Measurements from ENCODE around the gene PRTG. TPM values are rescaled to one million over a fixed set of nuclear protein-coding genes. Genes with fewer than 3 reads are reported as not detected.

Gene PRTG
- polyA plus RNA-seq, 1 donor: 1.7 TPM

- Histone ChIP-seq H3K27ac (ENCODE audit: low read length) (no peak overlapping the region), H3K4me3 (ENCODE audit: low read length) (no peak overlapping the region), H3K4me1 (ENCODE audit: control insufficient read depth, insufficient read depth, low read length) (no peaks in the 10 kb centered on the region), H3K27me3 (ENCODE audit: control insufficient read depth, insufficient read depth, low read length) (no peaks in the 10 kb centered on the region), H3K9me3 (ENCODE audit: control insufficient read depth, low read depth, low read length) (no peaks in the 10 kb centered on the region), H3K36me3 (ENCODE audit: control insufficient read depth, insufficient read depth, low read length) (peaks cover 2% of the 10 kb centered on the region)
- WGBS (ENCODE audit: insufficient coverage, low lambda C conversion rate): no CpG with 5 or more reads among the region's 10 CpGs
- DNase-seq: no peak
These were observed 69.7 kb downstream of the PRTG start for GRCh38 chr15:55673287-55673686.

GRCh38 chr15:55669270-55669669 is 73.7 kb downstream of the PRTG start:
- Histone ChIP-seq H3K27ac (ENCODE audit: low read length) (no peak overlapping the region), H3K36me3 (ENCODE audit: control insufficient read depth, insufficient read depth, low read length) (no peaks in the 10 kb centered on the region), H3K9me3 (ENCODE audit: control insufficient read depth, low read depth, low read length) (no peaks in the 10 kb centered on the region), H3K4me1 (ENCODE audit: control insufficient read depth, insufficient read depth, low read length) (no peaks in the 10 kb centered on the region), H3K4me3 (ENCODE audit: low read length) (no peak overlapping the region), H3K27me3 (ENCODE audit: control insufficient read depth, insufficient read depth, low read length) (no peaks in the 10 kb centered on the region)
- no CpG with 5 or more reads among the region's 3 CpGs for WGBS (ENCODE audit: insufficient coverage, low lambda C conversion rate)
- no peak for DNase-seq

DNA sequence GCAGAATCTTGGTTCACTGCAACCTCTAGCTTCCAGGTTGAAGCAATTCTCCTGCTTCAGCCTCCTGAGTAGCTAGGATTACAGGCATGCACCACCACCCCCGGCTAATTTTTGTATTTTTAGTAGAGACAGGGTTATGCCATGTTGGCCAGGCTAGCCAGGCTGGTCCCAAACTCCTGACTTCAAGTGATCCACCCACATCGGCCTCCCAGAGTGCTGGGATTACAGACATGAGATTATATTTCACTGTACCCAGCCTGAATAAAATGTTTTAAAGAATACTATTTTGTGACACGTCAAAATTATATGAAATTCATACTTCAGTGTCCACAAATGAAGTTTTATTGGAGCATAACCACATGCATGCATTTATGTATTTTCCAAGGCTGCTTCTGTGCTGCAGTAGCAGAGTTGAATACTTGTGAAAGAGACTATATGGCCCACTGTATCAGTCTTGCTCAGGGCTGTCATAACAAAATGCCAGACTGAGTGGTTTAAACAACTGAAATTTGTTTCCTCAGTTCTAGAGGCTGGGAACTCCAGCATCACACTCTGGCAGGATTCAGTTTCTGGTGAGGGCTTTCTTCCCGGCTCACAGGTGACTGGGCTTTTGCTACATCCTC is 77.2 kb downstream of the PRTG start:
- H3K4me3 ChIP-seq (ENCODE audit: low read length): no peak overlapping the region
- H3K27ac ChIP-seq (ENCODE audit: low read length): no peak overlapping the region
- H3K36me3 ChIP-seq (ENCODE audit: control insufficient read depth, insufficient read depth, low read length): no peaks in the 10 kb centered on the region
- peaks cover 5% of the 10 kb centered on the region for H3K4me1 ChIP-seq (ENCODE audit: control insufficient read depth, insufficient read depth, low read length)
- no CpG with 5 or more reads among the region's 4 CpGs for WGBS (ENCODE audit: insufficient coverage, low lambda C conversion rate)
- no peaks in the 10 kb centered on the region for H3K27me3 ChIP-seq (ENCODE audit: control insufficient read depth, insufficient read depth, low read length)
- no peaks in the 10 kb centered on the region for H3K9me3 ChIP-seq (ENCODE audit: control insufficient read depth, low read depth, low read length)
- no peak for DNase-seq

DNA sequence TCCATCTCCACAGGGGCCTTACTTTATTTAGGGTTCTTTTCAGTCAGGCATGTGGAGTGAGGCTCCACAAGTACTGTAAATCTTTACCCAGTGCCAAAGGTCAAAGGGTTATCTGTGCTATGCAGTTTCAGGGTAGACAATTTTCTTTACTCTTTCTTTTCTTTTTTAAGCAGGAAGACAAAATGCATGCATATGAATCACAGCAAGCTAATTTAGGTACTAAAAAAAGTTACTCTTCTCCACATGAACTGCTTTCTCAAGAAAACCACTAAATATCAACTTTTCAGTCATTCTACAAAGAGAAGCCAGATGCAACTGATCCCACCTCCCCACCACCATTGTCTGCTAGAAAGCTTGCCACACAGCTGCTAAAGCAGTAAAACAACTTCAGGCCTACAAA is 81.5 kb downstream of the PRTG start:
- H3K27ac ChIP-seq (ENCODE audit: low read length): peak overlapping the region; percentile 39
- peaks cover 5% of the 10 kb centered on the region for H3K4me1 ChIP-seq (ENCODE audit: control insufficient read depth, insufficient read depth, low read length)
- DNase-seq: peak; percentile 23 to 56
- no peaks in the 10 kb centered on the region for H3K9me3 ChIP-seq (ENCODE audit: control insufficient read depth, low read depth, low read length)
- no peak overlapping the region for H3K4me3 ChIP-seq (ENCODE audit: low read length)
- no peaks in the 10 kb centered on the region for H3K27me3 ChIP-seq (ENCODE audit: control insufficient read depth, insufficient read depth, low read length)
- H3K36me3 ChIP-seq (ENCODE audit: control insufficient read depth, insufficient read depth, low read length): no peaks in the 10 kb centered on the region

DNA sequence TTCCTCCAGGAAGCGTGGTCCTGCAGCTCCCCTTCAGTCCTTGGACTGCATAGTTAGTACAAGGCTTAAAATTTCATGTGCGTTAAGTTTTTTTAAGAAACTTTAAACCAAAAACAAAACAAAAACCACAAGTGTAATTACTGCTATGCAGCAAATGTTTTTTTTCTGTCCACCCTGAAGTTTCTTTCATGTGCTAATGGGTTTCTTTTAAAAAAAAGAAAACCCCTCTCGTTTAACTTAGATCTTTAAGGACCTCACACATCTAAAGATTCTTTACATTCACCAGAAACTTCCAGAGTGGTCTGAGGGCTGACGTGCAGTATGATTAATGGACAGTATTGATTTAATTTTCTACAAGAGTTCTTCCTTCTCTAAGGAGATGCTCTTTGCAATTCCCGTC is 82.8 kb downstream of the PRTG start:
- WGBS (ENCODE audit: insufficient coverage, low lambda C conversion rate): 82% methylated on average over 3 of the region's 5 CpGs

GRCh38 chr15:55659481-55659880 is 83.5 kb downstream of the PRTG start:
- no peaks in the 10 kb centered on the region for H3K27me3 ChIP-seq (ENCODE audit: control insufficient read depth, insufficient read depth, low read length)
- DNase-seq: no peak
- 100% methylated on average over 1 of the region's 11 CpGs for WGBS (ENCODE audit: insufficient coverage, low lambda C conversion rate)

More for the DNA sequence above, 82.8 kb downstream of the PRTG start:
- Histone ChIP-seq H3K27ac (ENCODE audit: low read length) (no peak overlapping the region), H3K27me3 (ENCODE audit: control insufficient read depth, insufficient read depth, low read length) (no peaks in the 10 kb centered on the region), H3K4me1 (ENCODE audit: control insufficient read depth, insufficient read depth, low read length) (peaks cover 5% of the 10 kb centered on the region), H3K36me3 (ENCODE audit: control insufficient read depth, insufficient read depth, low read length) (no peaks in the 10 kb centered on the region), H3K9me3 (ENCODE audit: control insufficient read depth, low read depth, low read length) (no peaks in the 10 kb centered on the region), H3K4me3 (ENCODE audit: low read length) (no peak overlapping the region)
- DNase-seq: no peak

DNA sequence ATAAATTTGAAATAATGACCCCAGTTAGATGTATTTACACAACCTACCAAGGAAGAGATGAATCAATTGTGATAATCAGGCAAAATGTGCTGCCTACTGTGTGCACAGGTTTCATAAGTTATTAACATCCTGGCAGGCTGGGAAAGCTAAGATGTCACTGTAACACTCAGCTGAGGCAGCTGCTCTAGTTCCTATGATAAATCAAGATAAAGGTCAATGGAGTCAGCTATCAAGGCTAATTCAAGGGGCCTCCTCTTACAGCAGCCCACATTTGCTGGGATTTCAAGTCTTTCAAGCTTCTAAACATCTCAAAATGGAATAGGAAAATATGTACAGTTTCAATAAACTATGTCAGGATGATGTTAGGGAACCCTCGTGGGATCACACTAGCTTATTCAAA is 84.1 kb downstream of the PRTG start:
- Histone ChIP-seq H3K27me3 (ENCODE audit: control insufficient read depth, insufficient read depth, low read length) (no peaks in the 10 kb centered on the region), H3K27ac (ENCODE audit: low read length) (no peak overlapping the region), H3K4me1 (ENCODE audit: control insufficient read depth, insufficient read depth, low read length) (peaks cover 5% of the 10 kb centered on the region), H3K36me3 (ENCODE audit: control insufficient read depth, insufficient read depth, low read length) (no peaks in the 10 kb centered on the region), H3K9me3 (ENCODE audit: control insufficient read depth, low read depth, low read length) (no peaks in the 10 kb centered on the region), H3K4me3 (ENCODE audit: low read length) (no peak overlapping the region)
- no CpG with 5 or more reads among the region's 1 CpG for WGBS (ENCODE audit: insufficient coverage, low lambda C conversion rate)
- no peak for DNase-seq

More at GRCh38 chr15:55659481-55659880, 83.5 kb downstream of the PRTG start:
- Histone ChIP-seq H3K27ac (ENCODE audit: low read length) (no peak overlapping the region), H3K9me3 (ENCODE audit: control insufficient read depth, low read depth, low read length) (no peaks in the 10 kb centered on the region), H3K4me1 (ENCODE audit: control insufficient read depth, insufficient read depth, low read length) (peaks cover 5% of the 10 kb centered on the region), H3K36me3 (ENCODE audit: control insufficient read depth, insufficient read depth, low read length) (no peaks in the 10 kb centered on the region), H3K4me3 (ENCODE audit: low read length) (no peak overlapping the region)

GRCh38 chr15:55654561-55655031 is 88.4 kb downstream of the PRTG start:
- Histone ChIP-seq H3K27me3 (ENCODE audit: control insufficient read depth, insufficient read depth, low read length) (no peaks in the 10 kb centered on the region), H3K27ac (ENCODE audit: low read length) (no peak overlapping the region), H3K4me1 (ENCODE audit: control insufficient read depth, insufficient read depth, low read length) (no peaks in the 10 kb centered on the region), H3K9me3 (ENCODE audit: control insufficient read depth, low read depth, low read length) (no peaks in the 10 kb centered on the region), H3K36me3 (ENCODE audit: control insufficient read depth, insufficient read depth, low read length) (no peaks in the 10 kb centered on the region), H3K4me3 (ENCODE audit: low read length) (no peak overlapping the region)
- WGBS (ENCODE audit: insufficient coverage, low lambda C conversion rate): no CpG with 5 or more reads among the region's 4 CpGs
- no peak for DNase-seq

GRCh38 chr15:55652909-55653495 is 90.0 kb downstream of the PRTG start:
- no peak overlapping the region for H3K27ac ChIP-seq (ENCODE audit: low read length)
- DNase-seq: no peak
- no peaks in the 10 kb centered on the region for H3K9me3 ChIP-seq (ENCODE audit: control insufficient read depth, low read depth, low read length)
- no peaks in the 10 kb centered on the region for H3K4me1 ChIP-seq (ENCODE audit: control insufficient read depth, insufficient read depth, low read length)
- no peak overlapping the region for H3K4me3 ChIP-seq (ENCODE audit: low read length)
- no peaks in the 10 kb centered on the region for H3K36me3 ChIP-seq (ENCODE audit: control insufficient read depth, insufficient read depth, low read length)
- H3K27me3 ChIP-seq (ENCODE audit: control insufficient read depth, insufficient read depth, low read length): no peaks in the 10 kb centered on the region
- WGBS (ENCODE audit: insufficient coverage, low lambda C conversion rate): 100% methylated on average over 2 of the region's 3 CpGs

- H3K27me3 ChIP-seq (ENCODE audit: control insufficient read depth, insufficient read depth, low read length): no peaks in the 10 kb centered on the region
- no peak overlapping the region for H3K27ac ChIP-seq (ENCODE audit: low read length)
- H3K4me1 ChIP-seq (ENCODE audit: control insufficient read depth, insufficient read depth, low read length): no peaks in the 10 kb centered on the region
- no peak overlapping the region for H3K4me3 ChIP-seq (ENCODE audit: low read length)
- WGBS (ENCODE audit: insufficient coverage, low lambda C conversion rate): 47% methylated on average over 3 of the region's 7 CpGs
- H3K9me3 ChIP-seq (ENCODE audit: control insufficient read depth, low read depth, low read length): no peaks in the 10 kb centered on the region
- H3K36me3 ChIP-seq (ENCODE audit: control insufficient read depth, insufficient read depth, low read length): no peaks in the 10 kb centered on the region
- DNase-seq: no peak
These were observed 90.6 kb downstream of the PRTG start for GRCh38 chr15:55652359-55652758.

DNA sequence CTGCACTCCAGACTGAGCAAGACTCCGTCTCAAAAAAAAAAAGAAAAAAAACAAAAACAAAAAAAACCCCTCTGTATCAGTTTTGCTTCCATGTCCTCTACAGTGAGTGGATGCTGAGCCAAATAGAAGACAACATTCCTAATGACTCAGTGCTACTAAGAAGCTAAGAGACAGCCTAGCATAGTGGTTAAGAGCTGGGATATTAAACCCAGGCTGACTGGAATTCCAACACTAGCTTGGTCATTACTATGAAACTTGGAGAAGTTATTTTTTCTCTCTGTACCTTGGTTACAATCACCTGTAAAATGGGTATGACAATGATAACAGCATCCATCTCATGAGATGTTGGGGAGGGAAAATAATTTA is 93.9 kb downstream of the PRTG start:
- Histone ChIP-seq H3K27me3 (ENCODE audit: control insufficient read depth, insufficient read depth, low read length) (no peaks in the 10 kb centered on the region), H3K36me3 (ENCODE audit: control insufficient read depth, insufficient read depth, low read length) (no peaks in the 10 kb centered on the region), H3K4me3 (ENCODE audit: low read length) (no peak overlapping the region), H3K9me3 (ENCODE audit: control insufficient read depth, low read depth, low read length) (no peaks in the 10 kb centered on the region), H3K4me1 (ENCODE audit: control insufficient read depth, insufficient read depth, low read length) (no peaks in the 10 kb centered on the region), H3K27ac (ENCODE audit: low read length) (no peak overlapping the region)
- DNase-seq: no peak
- no CpG with 5 or more reads among the region's 1 CpG for WGBS (ENCODE audit: insufficient coverage, low lambda C conversion rate)

Data from large intestine (tissue), 3 donors.